Renal pelvis (tissue), 4 donors: ENCODE results near the gene IGF2BP3. TPM values are rescaled to one million over a fixed set of nuclear protein-coding genes. Genes with fewer than 3 reads are reported as not detected.
"Not testable (repeated sequence)": the region's sequence is repeated elsewhere in the genome, so short reads cannot be mapped to it uniquely, and the experiment has no call there.

Source experiments
- DNase-seq: peaks from one replicate; pipeline ENCODE4 v3.0.0-alpha.2; 2013
- polyA plus RNA-seq, 3 donors: library from polyadenylated mRNA; unstranded; fragments of 120-200 nt; gene quantifications; one replicate each; pipeline ENCODE4 v1.2.1, GENCODE V29; 2013; ENCODE audit not compliant: insufficient read length in 3 of 3

IGF2BP3 gene
- polyA plus RNA-seq, 3 donors: 57.3 to 90.2 (median 72.1) TPM

DNA sequence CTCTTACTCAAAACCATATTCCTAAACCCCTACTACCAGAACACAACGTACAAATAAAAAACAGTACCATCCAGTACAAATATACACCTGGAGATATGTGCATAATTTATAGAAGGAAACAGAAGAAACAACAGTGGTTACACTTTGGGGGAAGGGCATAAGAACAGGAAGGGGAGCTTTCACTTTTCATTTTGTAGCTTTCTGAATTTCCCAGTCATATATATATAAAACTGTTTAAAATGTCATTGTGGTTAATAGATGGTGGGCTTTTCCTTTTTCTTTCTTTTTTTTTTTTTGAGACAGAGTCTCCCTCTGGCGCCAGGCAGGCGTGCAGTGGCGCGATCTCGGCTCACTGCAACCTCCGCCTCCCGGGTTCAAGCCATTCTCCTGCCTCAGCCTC lies 124.0 kb downstream of the IGF2BP3 start:
- DNase-seq: no peak

- no peak for DNase-seq
Observed at GRCh38 chr7:23345601-23346000, 124.7 kb downstream of the IGF2BP3 start.

DNA sequence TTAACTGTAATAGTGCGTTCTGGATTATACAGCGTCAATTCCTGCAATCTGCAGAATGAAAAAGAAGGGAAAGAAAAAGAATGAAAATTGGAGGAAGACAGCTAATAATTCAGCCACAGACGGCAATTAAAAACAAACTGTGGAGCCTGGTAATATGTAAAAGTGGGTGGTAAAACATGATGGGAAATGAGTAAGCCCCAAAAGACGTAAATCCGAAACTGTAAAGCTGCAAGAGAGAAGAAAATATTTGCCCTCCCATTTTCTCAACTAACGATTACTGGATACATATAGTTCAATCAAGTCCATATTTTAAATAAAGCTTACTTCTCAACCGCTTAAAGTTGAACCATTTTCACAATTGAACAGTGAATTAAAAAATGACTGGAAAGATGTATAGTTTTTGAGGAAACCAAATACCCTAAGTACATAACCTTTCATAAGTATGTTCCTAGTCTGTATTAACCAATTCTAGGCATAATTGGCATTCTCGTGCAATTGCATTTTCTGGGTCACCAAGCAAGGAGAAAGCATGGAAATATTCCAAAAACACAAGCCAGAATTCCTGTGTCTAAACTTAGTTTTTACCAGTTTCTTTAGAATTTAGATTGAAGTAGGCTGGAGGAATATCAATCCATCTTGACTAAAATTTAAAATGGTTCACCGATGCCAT lies 126.3 kb downstream of the IGF2BP3 start:
- no peak for DNase-seq

- DNase-seq: no peak
Observed at GRCh38 chr7:23343102-23343501, 127.2 kb downstream of the IGF2BP3 start.

- DNase-seq: no peak
Observed at GRCh38 chr7:23341846-23342598, 128.3 kb downstream of the IGF2BP3 start.

GRCh38 chr7:23338863-23339262 lies 131.4 kb downstream of the IGF2BP3 start:
- DNase-seq: no peak

DNA sequence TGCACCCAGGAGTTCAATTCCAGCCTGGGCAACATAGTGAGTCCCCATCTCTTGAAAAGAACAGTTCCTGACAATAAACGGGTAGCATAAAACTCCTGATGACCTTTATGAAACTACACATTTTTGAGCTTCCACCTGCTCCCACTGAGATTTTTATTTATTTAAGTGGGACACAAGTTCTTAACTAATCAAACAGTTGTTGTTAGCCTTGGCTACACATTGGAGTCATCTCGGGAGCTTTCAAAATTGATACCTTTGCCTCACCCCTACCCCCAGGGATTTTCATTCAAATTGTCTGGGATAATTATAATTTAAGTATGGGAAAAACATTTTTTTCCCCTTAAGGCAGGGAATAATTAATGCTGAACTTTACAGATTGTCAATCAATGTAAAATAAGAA lies 131.9 kb downstream of the IGF2BP3 start:
- no peak for DNase-seq

GRCh38 chr7:23337374-23337773 lies 132.9 kb downstream of the IGF2BP3 start:
- DNase-seq: no peak

DNA sequence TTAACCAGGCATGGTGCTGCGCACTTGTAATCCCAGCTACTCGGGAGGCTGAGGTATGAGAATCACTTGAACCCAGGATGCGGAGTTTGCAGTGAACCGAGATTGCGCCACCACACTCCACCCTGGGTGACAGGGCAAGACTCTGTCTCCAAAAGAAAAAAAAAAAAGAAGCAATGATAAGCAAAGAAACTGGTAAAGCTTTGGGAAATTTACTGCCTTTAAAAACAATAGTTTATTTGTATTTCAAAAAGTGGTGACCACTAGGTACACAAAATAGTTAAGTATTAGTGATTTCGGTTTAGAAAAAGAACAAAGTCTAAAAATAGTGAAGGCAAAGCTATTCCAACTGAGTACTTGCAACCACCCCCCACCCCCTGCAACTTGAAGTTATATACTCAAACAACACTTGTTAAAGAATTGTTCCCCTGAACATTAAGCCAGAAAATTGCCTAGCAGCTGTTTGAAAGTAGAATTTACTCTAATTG lies 133.4 kb downstream of the IGF2BP3 start:
- DNase-seq: no peak

DNA sequence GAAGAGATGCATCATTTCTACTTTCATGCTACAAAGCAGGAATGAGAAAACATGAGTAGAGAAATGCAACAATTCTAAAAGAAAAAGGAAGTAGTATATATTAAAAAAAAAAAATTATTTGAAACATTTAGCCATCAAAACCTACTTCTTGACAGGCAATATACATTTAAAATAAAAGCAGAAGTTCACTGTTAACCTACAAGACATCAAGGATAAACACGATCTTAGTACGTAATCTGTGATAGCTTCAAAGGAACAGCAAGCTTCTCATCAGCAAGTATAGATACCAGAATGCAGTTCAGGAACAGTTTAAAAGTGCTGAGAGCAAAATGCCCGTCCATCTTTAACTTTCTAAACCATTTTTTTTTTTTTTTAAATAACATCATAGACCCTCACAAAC lies 134.2 kb downstream of the IGF2BP3 start:
- DNase-seq: no peak

DNA sequence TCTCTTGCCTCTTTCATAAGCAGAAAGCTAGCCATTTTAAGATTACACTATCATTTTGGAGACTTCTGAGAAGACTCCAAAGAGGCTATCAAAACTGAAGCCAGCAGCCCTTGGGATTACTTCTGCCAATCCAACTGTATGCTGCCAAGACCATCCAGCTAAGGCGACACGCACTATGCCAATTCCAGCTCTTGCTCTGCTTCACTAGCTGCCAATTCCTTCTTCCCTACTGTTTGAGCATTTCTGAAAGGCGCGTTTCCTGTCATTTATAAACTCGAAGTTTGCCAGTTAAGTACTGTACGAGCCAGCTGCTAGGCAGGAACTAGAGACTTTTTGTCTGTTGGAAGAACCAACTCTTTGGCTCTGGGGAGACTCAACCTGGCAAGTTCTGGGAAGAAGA lies 134.7 kb downstream of the IGF2BP3 start:
- no peak for DNase-seq

DNA sequence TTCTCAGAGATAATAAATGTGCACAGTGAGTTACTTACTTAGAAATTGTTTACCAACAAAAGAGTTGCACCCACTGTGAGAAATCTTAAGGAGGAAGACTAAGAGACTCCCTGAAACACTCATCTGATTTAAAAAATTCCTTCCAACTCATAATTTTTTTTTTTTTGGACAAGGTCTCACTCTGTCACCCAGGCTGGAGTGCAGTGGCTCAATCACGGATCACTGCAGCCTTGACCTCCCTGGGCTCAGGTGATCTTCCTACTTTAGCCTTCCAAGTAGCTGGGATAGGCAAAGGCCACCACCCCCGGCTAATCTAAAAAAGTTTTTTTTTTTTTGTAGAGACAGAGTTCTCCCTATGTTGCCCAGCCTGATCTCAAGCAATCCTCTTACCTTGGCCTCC lies 135.2 kb downstream of the IGF2BP3 start:
- DNase-seq: no peak

GRCh38 chr7:23334482-23335056 lies 135.7 kb downstream of the IGF2BP3 start:
- DNase-seq: no peak

DNA sequence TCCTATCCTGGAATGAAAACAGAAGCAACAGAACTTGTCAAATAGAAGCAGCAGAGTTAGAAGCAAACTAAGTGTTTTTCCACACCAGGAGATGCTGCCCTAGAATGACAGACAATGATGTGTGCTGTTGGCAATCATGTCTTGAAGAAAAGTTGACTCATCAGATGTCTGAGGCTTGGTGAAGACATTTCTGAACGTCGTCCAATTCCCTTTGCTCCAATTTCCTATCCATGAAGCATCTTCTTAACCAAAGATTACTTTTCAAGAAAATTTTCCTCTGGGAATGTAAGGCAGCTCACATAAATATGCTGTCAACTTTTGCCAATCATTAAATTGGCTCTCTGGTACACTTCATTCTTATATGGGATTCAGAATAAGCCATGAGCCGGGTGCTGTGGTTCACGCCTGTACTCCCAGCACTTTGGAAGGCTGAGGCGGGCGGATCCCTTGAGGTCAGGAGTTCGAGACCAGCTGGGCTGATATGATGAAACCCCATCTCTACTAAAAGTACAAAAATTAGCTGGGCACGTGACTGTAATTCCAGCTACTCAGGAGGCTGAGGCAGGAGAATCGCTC lies 136.5 kb downstream of the IGF2BP3 start:
- no peak for DNase-seq

DNA sequence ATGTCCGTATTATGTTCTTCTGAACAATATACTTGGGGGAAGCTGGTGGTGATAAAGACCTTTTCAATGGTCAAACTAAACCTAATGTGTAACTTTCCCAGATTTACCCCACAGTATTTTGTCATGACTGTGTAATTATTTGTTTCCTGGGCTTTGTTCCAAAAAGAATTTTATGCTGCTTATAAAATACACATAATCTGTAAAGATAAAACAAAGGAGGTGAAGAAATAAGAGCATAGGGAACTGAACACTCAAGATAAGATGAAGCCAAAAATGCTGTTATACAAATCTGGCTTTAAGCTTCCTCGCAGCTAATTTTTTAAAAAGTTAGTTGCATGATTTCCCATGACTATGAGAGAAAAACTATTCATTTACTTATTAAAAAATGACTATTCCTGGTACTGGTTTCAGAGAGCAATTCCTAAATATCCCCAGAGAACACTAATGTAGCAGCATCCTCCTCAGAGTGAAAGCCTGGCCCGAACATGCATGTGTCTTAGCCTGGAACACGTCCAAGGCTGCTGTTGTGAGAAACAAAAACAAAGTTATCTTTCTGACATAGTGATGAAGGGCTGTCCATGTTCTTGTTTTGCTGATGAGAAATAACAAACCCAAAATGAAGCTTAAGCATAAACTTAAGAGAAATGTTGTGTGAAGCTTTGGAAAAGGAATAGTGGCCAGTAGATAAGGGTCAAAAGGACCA lies 137.2 kb downstream of the IGF2BP3 start:
- no peak for DNase-seq

GRCh38 chr7:23332193-23332592 lies 138.1 kb downstream of the IGF2BP3 start:
- no peak for DNase-seq

- no peak for DNase-seq
Observed at GRCh38 chr7:23331132-23331531, 139.2 kb downstream of the IGF2BP3 start.

GRCh38 chr7:23315366-23315765 lies 154.9 kb downstream of the IGF2BP3 start:
- DNase-seq: no peak

- not testable (repeated sequence) for DNase-seq
Observed at GRCh38 chr7:23312141-23312540, 158.2 kb downstream of the IGF2BP3 start.

- DNase-seq: no peak
Observed at GRCh38 chr7:23308754-23309153, 161.5 kb downstream of the IGF2BP3 start.

DNA sequence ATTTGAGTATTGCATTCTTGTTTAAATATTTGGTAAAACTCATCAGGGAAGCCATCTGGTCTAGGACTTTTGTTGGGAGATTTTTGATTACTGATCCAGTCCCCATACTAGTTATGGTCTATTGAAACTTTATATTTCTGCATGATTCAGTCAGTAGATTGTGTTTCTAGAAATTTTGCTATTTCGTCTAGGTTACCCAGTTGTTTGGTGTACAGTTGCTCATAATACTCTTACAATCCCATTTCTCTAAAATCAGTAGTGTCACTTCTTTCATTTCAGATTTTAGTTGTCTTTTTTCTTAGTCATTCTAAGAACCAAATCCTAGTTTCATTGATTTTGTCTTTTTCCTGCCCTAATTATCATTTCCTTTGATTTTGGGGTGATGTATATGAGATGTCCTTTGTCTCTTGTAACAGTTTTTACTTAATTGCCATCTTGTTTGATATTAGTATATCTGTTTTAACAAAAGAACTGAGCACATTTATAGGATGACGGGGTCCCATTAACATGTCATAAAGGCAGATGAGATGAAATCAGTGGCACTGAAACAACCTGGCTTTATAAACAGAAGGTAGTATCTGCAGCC lies 163.3 kb downstream of the IGF2BP3 start:
- no peak for DNase-seq
